ENCODE data around the gene TRRAP.
"Not testable (repeated sequence)": the region's sequence is repeated elsewhere in the genome, so short reads cannot be mapped to it uniquely, and the experiment has no call there.

TRRAP gene

DNA sequence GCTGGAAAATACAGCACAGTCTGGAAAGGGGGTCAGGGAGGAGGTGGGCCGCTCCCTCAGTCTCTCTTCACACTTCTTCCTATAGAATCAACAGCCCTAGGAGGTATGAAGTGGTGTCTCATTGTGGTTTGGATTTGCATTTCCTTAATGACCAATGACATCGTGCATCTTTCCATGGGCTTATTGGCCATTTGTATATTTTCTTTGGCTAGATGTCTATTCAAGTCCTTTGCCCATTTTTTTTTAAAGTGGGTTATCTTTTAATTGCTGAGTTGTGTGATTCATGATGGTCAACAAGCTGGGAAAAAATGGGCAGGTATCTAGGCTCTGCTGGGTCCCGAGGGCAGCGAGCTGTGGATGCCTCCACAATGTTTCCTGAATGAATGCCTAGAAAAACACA is 37.6 kb upstream of the TRRAP start:
- no peak overlapping the region for H3K14ac ChIP-seq (ENCODE audit: low read length)
- no peak overlapping the region for H2AFZ ChIP-seq (ENCODE audit: low read length)
- H3K9me3 ChIP-seq (replicated peaks in 1 of 2; ENCODE audit: control insufficient read depth in 2 of 2, insufficient read depth in 1 of 2, low read depth in 1 of 2, low read length in 2 of 2) = no peaks in the 10 kb centered on the region
- H3K79me1 ChIP-seq (ENCODE audit: low read depth, low read length) = no peaks in the 10 kb centered on the region
- H3K4ac ChIP-seq (ENCODE audit: low read length) = no peak overlapping the region
- DNase-seq (ENCODE audit: low spot score) = no peak
- no peak overlapping the region for H4K91ac ChIP-seq (ENCODE audit: low read depth, low read length, poor library complexity)
- no peak overlapping the region for H3K18ac ChIP-seq (ENCODE audit: low read length)
- H4K8ac ChIP-seq (ENCODE audit: low read depth, low read length) = no peak overlapping the region
- no peak overlapping the region for H3K27ac ChIP-seq (replicated peaks; ENCODE audit: low read length)
- no peak overlapping the region for H3K4me2 ChIP-seq (ENCODE audit: insufficient read depth, low read length, poor library complexity, severe bottlenecking)
- no peaks in the 10 kb centered on the region for H3K36me3 ChIP-seq (replicated peaks in 1 of 2; ENCODE audit: control insufficient read depth in 2 of 2, insufficient read depth in 2 of 2, low read length in 2 of 2)
- no peak overlapping the region for H2BK5ac ChIP-seq (ENCODE audit: low read length)
- WGBS, 2 donors (ENCODE audit: extremely low coverage in 2 of 2, insufficient read length in 2 of 2, insufficient replicate concordance in 1 of 2) = no CpG with 5 or more reads among the region's 4 CpGs
- H3K4me3 ChIP-seq (ENCODE audit: low read length in 2 of 2) = no peak overlapping the region
- H2BK15ac ChIP-seq (ENCODE audit: low read length) = no peak overlapping the region
- no peaks in the 10 kb centered on the region for H3K27me3 ChIP-seq (ENCODE audit: control insufficient read depth in 3 of 3, insufficient read depth in 3 of 3, low read depth in 1 of 3, low read length in 3 of 3)
- no peak overlapping the region for H2AK5ac ChIP-seq (ENCODE audit: low read depth, low read length)
- H3K9ac ChIP-seq (ENCODE audit: low read depth, low read length, poor library complexity) = no peak overlapping the region
- H2BK12ac ChIP-seq (ENCODE audit: low read length) = no peak overlapping the region
- no peak overlapping the region for H3K23ac ChIP-seq (ENCODE audit: low read depth, low read length, poor library complexity)
- H3K4me1 ChIP-seq (ENCODE audit: control insufficient read depth in 2 of 2, insufficient read depth in 1 of 2, low read depth in 1 of 2, low read length in 2 of 2) = peaks cover 0 to 1% of the 10 kb centered on the region in 2 donors
- H2BK120ac ChIP-seq (ENCODE audit: low read depth, low read length) = no peak overlapping the region

DNA sequence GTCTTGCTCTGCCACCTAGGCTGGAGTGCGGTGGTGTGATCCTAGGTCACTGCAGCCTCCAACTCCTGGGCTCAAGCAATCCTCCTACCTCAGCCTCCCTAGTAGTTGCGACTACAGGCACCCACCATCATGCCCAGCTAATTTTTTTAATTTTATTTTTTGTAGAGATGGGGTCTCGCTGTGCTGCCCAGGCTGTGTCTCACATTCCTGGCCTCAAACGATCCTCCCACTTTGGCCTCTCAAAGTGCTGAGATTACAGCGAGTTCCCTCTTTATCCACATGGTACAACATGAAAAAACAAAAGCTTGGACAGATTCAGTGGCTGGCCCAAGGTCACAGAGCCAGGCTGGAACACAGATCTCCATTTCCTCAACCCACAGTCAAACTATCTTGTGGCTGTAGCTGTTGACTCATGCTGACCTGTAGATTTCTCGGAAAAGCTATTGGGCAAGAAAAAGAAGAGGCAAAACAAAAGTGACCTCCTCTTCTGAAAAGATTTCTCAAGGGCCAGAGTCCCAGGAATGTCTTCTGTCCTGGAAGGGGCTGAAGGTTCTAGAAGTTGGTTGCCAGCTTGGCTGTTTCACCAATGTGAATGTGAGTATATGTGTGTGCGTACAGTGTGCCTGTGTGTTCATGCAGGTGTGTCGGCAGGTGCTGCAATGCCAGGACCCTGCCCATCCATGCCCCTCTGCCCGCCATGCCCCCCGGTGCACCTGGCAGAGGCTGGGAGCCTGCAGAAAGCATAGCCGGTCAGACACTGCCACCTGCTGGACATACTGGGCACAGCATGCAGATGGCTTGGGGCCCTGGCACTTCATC is 36.9 kb upstream of the TRRAP start:
- H2AFZ ChIP-seq (ENCODE audit: low read length) = no peak overlapping the region
- H3K27me3 ChIP-seq (ENCODE audit: control insufficient read depth in 3 of 3, insufficient read depth in 3 of 3, low read depth in 1 of 3, low read length in 3 of 3) = no peaks in the 10 kb centered on the region

DNA sequence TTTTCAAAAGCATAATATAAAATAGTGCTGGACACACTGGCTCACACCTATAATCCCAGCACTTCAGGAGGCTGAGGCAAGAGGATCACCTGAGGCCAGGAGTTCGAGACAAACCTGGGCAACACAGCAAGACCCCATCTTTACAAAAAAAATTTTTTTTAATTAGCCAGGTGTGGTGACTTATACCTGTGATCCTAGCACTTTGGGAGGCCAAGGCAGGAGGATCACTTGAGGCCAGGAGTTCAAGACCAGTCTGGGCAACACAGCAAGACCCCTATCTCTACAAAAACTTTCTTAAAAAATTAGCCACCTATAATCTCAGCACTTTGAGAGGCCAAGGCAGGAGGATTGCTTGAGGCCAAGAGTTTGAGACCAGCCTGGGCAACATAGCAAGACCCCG is 35.8 kb upstream of the TRRAP start:
- not testable (repeated sequence) for H2AK5ac ChIP-seq (ENCODE audit: low read depth, low read length); H3K36me3 ChIP-seq (replicated peaks in 1 of 2; ENCODE audit: control insufficient read depth in 2 of 2, insufficient read depth in 2 of 2, low read length in 2 of 2); DNase-seq (ENCODE audit: low spot score); H4K91ac ChIP-seq (ENCODE audit: low read depth, low read length, poor library complexity); H3K4me2 ChIP-seq (ENCODE audit: insufficient read depth, low read length, poor library complexity, severe bottlenecking); H2BK5ac ChIP-seq (ENCODE audit: low read length); H4K8ac ChIP-seq (ENCODE audit: low read depth, low read length); H3K27ac ChIP-seq (replicated peaks; ENCODE audit: low read length); H3K79me1 ChIP-seq (ENCODE audit: low read depth, low read length); H3K9ac ChIP-seq (ENCODE audit: low read depth, low read length, poor library complexity); H3K14ac ChIP-seq (ENCODE audit: low read length); H2BK120ac ChIP-seq (ENCODE audit: low read depth, low read length); H3K4ac ChIP-seq (ENCODE audit: low read length); H2AFZ ChIP-seq (ENCODE audit: low read length); H3K9me3 ChIP-seq (replicated peaks in 1 of 2; ENCODE audit: control insufficient read depth in 2 of 2, insufficient read depth in 1 of 2, low read depth in 1 of 2, low read length in 2 of 2); H3K4me3 ChIP-seq (ENCODE audit: low read length in 2 of 2); H3K23ac ChIP-seq (ENCODE audit: low read depth, low read length, poor library complexity); H3K4me1 ChIP-seq (ENCODE audit: control insufficient read depth in 2 of 2, insufficient read depth in 1 of 2, low read depth in 1 of 2, low read length in 2 of 2); H2BK12ac ChIP-seq (ENCODE audit: low read length); H3K27me3 ChIP-seq (ENCODE audit: control insufficient read depth in 3 of 3, insufficient read depth in 3 of 3, low read depth in 1 of 3, low read length in 3 of 3); H3K18ac ChIP-seq (ENCODE audit: low read length); H2BK15ac ChIP-seq (ENCODE audit: low read length)
- WGBS, 2 donors (ENCODE audit: extremely low coverage in 2 of 2, insufficient read length in 2 of 2, insufficient replicate concordance in 1 of 2) = no CpG with 5 or more reads among the region's 2 CpGs

More for the DNA sequence above, 36.9 kb upstream of the TRRAP start:
- H3K14ac ChIP-seq (ENCODE audit: low read length) = no peak overlapping the region
- no peak overlapping the region for H2AK5ac ChIP-seq (ENCODE audit: low read depth, low read length)
- H3K4me3 ChIP-seq (ENCODE audit: low read length in 2 of 2) = no peak overlapping the region
- peaks cover 1 to 4% of the 10 kb centered on the region in 2 donors for H3K4me1 ChIP-seq (ENCODE audit: control insufficient read depth in 2 of 2, insufficient read depth in 1 of 2, low read depth in 1 of 2, low read length in 2 of 2)
- H3K79me1 ChIP-seq (ENCODE audit: low read depth, low read length) = no peaks in the 10 kb centered on the region
- peak; percentile 47 for DNase-seq (ENCODE audit: low spot score)
- no peak overlapping the region for H3K4ac ChIP-seq (ENCODE audit: low read length)
- H2BK120ac ChIP-seq (ENCODE audit: low read depth, low read length) = no peak overlapping the region
- no peaks in the 10 kb centered on the region for H3K36me3 ChIP-seq (replicated peaks in 1 of 2; ENCODE audit: control insufficient read depth in 2 of 2, insufficient read depth in 2 of 2, low read length in 2 of 2)
- no peak overlapping the region for H2BK5ac ChIP-seq (ENCODE audit: low read length)
- H3K9ac ChIP-seq (ENCODE audit: low read depth, low read length, poor library complexity) = no peak overlapping the region
- no peak overlapping the region for H2BK15ac ChIP-seq (ENCODE audit: low read length)
- WGBS, 2 donors (ENCODE audit: extremely low coverage in 2 of 2, insufficient read length in 2 of 2, insufficient replicate concordance in 1 of 2) = no CpG with 5 or more reads among the region's 11 CpGs
- H3K18ac ChIP-seq (ENCODE audit: low read length) = peak overlapping the region; percentile 35
- H4K8ac ChIP-seq (ENCODE audit: low read depth, low read length) = no peak overlapping the region
- no peak overlapping the region for H3K27ac ChIP-seq (replicated peaks; ENCODE audit: low read length)
- no peaks in the 10 kb centered on the region for H3K9me3 ChIP-seq (replicated peaks in 1 of 2; ENCODE audit: control insufficient read depth in 2 of 2, insufficient read depth in 1 of 2, low read depth in 1 of 2, low read length in 2 of 2)
- H2BK12ac ChIP-seq (ENCODE audit: low read length) = no peak overlapping the region
- no peak overlapping the region for H3K23ac ChIP-seq (ENCODE audit: low read depth, low read length, poor library complexity)
- no peak overlapping the region for H3K4me2 ChIP-seq (ENCODE audit: insufficient read depth, low read length, poor library complexity, severe bottlenecking)
- no peak overlapping the region for H4K91ac ChIP-seq (ENCODE audit: low read depth, low read length, poor library complexity)

DNA sequence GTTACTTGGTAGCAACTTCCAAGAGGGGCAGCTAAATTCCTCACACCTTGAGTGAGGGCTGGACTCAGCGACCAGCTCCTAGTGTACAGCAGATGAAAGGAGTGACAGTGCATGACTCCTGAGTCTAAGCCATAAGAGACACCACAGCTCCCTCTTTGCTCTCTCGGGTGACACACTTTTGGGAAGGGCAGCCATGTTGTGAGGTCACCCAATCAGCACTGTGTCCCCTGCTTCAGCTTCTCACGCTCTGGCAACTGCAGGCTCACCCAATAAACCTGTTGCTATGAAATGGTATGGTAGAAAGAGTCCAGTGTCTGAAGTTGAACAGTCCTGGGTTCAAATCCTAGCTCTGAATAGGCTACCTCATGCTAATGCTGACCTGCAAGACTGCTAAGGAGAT is 29.4 kb upstream of the TRRAP start:
- no peak overlapping the region for H2AK5ac ChIP-seq (ENCODE audit: low read depth, low read length)
- H4K8ac ChIP-seq (ENCODE audit: low read depth, low read length) = no peak overlapping the region
- H3K14ac ChIP-seq (ENCODE audit: low read length) = no peak overlapping the region
- H3K4me3 ChIP-seq (ENCODE audit: low read length in 2 of 2) = no peak overlapping the region
- H2BK120ac ChIP-seq (ENCODE audit: low read depth, low read length) = no peak overlapping the region
- H3K4me1 ChIP-seq (ENCODE audit: control insufficient read depth in 2 of 2, insufficient read depth in 1 of 2, low read depth in 1 of 2, low read length in 2 of 2) = peaks cover 3 to 9% of the 10 kb centered on the region in 2 donors
- H3K23ac ChIP-seq (ENCODE audit: low read depth, low read length, poor library complexity) = no peak overlapping the region
- no CpG with 5 or more reads among the region's 3 CpGs for WGBS, 2 donors (ENCODE audit: extremely low coverage in 2 of 2, insufficient read length in 2 of 2, insufficient replicate concordance in 1 of 2)
- no peak overlapping the region for H2BK15ac ChIP-seq (ENCODE audit: low read length)
- H4K91ac ChIP-seq (ENCODE audit: low read depth, low read length, poor library complexity) = no peak overlapping the region
- peaks cover 4 to 31% of the 10 kb centered on the region in 2 donors for H3K9me3 ChIP-seq (replicated peaks in 1 of 2; ENCODE audit: control insufficient read depth in 2 of 2, insufficient read depth in 1 of 2, low read depth in 1 of 2, low read length in 2 of 2)
- H3K4me2 ChIP-seq (ENCODE audit: insufficient read depth, low read length, poor library complexity, severe bottlenecking) = no peak overlapping the region
- no peak overlapping the region for H3K4ac ChIP-seq (ENCODE audit: low read length)
- peaks cover 0 to 9% of the 10 kb centered on the region in 2 donors for H3K36me3 ChIP-seq (replicated peaks in 1 of 2; ENCODE audit: control insufficient read depth in 2 of 2, insufficient read depth in 2 of 2, low read length in 2 of 2)
- no peaks in the 10 kb centered on the region for H3K79me1 ChIP-seq (ENCODE audit: low read depth, low read length)
- no peak overlapping the region for H2AFZ ChIP-seq (ENCODE audit: low read length)
- DNase-seq (ENCODE audit: low spot score) = no peak
- H3K27ac ChIP-seq (replicated peaks; ENCODE audit: low read length) = no peak overlapping the region
- H3K27me3 ChIP-seq (ENCODE audit: control insufficient read depth in 3 of 3, insufficient read depth in 3 of 3, low read depth in 1 of 3, low read length in 3 of 3) = no peaks in the 10 kb centered on the region
- no peak overlapping the region for H2BK5ac ChIP-seq (ENCODE audit: low read length)
- H3K9ac ChIP-seq (ENCODE audit: low read depth, low read length, poor library complexity) = no peak overlapping the region
- H2BK12ac ChIP-seq (ENCODE audit: low read length) = no peak overlapping the region
- no peak overlapping the region for H3K18ac ChIP-seq (ENCODE audit: low read length)
